ENCODE measurements around the gene PCCA. TPM values are rescaled to one million over a fixed set of nuclear protein-coding genes. Genes with fewer than 3 reads are reported as not detected.

The PCCA gene, protein sequence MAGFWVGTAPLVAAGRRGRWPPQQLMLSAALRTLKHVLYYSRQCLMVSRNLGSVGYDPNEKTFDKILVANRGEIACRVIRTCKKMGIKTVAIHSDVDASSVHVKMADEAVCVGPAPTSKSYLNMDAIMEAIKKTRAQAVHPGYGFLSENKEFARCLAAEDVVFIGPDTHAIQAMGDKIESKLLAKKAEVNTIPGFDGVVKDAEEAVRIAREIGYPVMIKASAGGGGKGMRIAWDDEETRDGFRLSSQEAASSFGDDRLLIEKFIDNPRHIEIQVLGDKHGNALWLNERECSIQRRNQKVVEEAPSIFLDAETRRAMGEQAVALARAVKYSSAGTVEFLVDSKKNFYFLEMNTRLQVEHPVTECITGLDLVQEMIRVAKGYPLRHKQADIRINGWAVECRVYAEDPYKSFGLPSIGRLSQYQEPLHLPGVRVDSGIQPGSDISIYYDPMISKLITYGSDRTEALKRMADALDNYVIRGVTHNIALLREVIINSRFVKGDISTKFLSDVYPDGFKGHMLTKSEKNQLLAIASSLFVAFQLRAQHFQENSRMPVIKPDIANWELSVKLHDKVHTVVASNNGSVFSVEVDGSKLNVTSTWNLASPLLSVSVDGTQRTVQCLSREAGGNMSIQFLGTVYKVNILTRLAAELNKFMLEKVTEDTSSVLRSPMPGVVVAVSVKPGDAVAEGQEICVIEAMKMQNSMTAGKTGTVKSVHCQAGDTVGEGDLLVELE
- 100 to 1,000 TPM in 3 of 5 donors, 10 to 100 TPM in 2; 76.4 to 140 (median 114) TPM for total RNA-seq
- polyA plus RNA-seq = 10 to 100 TPM; 31.4 to 42.6 (median 33.1) TPM
- long read RNA-seq, donor 1, partial matches to known transcripts = 0 of 5 reads
- long read RNA-seq, donor 1, other reads (novel, unspliced or antisense) = 0 of 5 reads
- long read RNA-seq, donor 2, partial matches to known transcripts = 30 of 32 reads
- long read RNA-seq, donor 2, other reads (novel, unspliced or antisense) = 0 of 32 reads
- long read RNA-seq, donor 3, partial matches to known transcripts = 6 of 9 reads
- long read RNA-seq, donor 3, other reads (novel, unspliced or antisense) = 0 of 9 reads
- long read RNA-seq, donor 4 = 0 reads
- long read RNA-seq, donor 5, partial matches to known transcripts = 6 of 9 reads
- long read RNA-seq, donor 5, other reads (novel, unspliced or antisense) = 0 of 9 reads
- long read RNA-seq, donor 6, partial matches to known transcripts = 6 of 12 reads
- long read RNA-seq, donor 6, other reads (novel, unspliced or antisense) = 0 of 12 reads
- long read RNA-seq, donor 7, partial matches to known transcripts = 11 of 14 reads
- long read RNA-seq, donor 7, other reads (novel, unspliced or antisense) = 0 of 14 reads
- long read RNA-seq, donor 8, partial matches to known transcripts = 10 of 11 reads
- long read RNA-seq, donor 8, other reads (novel, unspliced or antisense) = 0 of 11 reads
- long read RNA-seq, donor 9, partial matches to known transcripts = 15 of 17 reads
- long read RNA-seq, donor 9, other reads (novel, unspliced or antisense) = 0 of 17 reads
- long read RNA-seq, donor 10, partial matches to known transcripts = 5 of 5 reads
- long read RNA-seq, donor 10, other reads (novel, unspliced or antisense) = 0 of 5 reads

DNA sequence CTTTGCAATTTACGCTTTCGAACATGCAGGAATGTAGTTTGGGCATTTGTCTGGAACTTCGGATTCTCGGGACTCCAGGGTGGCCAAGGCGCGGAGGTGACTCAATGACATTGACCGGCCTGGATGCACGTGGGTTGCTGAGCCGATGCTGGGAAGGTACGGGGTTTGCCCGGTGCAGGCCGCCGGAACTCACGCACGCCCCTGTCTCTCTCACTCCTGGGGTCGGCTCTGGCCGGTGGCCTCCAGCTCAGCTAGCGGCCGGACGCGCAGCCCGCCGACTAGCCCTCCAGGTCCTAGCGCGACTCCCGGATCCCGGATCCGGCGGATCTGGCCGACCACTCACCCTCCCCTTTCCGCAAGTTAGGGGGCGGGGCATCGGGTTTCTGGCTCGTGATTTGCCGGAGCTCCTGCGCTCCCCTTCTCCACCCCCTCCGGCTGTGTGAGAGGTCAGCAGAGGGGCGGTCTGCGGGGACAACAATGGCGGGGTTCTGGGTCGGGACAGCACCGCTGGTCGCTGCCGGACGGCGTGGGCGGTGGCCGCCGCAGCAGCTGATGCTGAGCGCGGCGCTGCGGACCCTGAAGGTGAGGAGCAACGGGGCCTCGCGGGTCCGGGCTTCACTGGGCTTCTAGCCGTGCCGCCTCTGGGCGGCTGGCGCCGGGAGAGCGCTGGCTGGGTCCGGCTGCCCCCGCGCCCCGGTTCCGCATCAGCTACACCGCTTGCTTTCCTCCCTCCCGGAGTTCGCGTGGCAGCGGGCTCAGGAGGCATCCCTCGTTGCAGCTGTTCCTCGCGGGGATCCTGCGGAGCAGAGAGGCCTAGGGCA lies at the start of gene PCCA:
Gene PCCA, plus strand, starts transcription at position 450 of the 821 bp plus-strand sequence. Its CDS starts 28 bp downstream, at position 478.
- DNase-seq = peak; percentile 95 to 98
- whole genome bisulfite sequencing, 5 donors = 0 to 1% (median 1%) methylated on average over 13 to 77 of the region's 77 CpGs
- peak; percentile 60 to 91 (median 77) for TF ChIP-seq POLR2AphosphoS5 (IDR thresholded peaks at IDR 0.05)
- TF ChIP-seq, protein P1, sequence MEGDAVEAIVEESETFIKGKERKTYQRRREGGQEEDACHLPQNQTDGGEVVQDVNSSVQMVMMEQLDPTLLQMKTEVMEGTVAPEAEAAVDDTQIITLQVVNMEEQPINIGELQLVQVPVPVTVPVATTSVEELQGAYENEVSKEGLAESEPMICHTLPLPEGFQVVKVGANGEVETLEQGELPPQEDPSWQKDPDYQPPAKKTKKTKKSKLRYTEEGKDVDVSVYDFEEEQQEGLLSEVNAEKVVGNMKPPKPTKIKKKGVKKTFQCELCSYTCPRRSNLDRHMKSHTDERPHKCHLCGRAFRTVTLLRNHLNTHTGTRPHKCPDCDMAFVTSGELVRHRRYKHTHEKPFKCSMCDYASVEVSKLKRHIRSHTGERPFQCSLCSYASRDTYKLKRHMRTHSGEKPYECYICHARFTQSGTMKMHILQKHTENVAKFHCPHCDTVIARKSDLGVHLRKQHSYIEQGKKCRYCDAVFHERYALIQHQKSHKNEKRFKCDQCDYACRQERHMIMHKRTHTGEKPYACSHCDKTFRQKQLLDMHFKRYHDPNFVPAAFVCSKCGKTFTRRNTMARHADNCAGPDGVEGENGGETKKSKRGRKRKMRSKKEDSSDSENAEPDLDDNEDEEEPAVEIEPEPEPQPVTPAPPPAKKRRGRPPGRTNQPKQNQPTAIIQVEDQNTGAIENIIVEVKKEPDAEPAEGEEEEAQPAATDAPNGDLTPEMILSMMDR (IDR thresholded peaks at IDR 0.05) = no peak
- TF ChIP-seq POLR2A (IDR thresholded peaks at IDR 0.05) = peak in 2 of 4 donors; percentile 12 to 39
- Histone ChIP-seq H3K4me3 (peak within 1 kb of the TSS; percentile 77 to 94 (median 79)), H3K36me3 (peaks cover 0 to 9% (median 0%) of the 10 kb centered on the region in 4 donors), H3K27ac (peak within 1 kb of the TSS; percentile 86 to 92 (median 91)), H3K9me3 (no peaks in the 10 kb centered on the region), H3K4me1 (peaks cover 16 to 57% (median 47%) of the 10 kb centered on the region in 4 donors), H3K27me3 (no peaks in the 10 kb centered on the region)
- intact Hi-C loops (cut with DNase I; ENCODE audit: low total_unique reads) = no loop called here

DNA sequence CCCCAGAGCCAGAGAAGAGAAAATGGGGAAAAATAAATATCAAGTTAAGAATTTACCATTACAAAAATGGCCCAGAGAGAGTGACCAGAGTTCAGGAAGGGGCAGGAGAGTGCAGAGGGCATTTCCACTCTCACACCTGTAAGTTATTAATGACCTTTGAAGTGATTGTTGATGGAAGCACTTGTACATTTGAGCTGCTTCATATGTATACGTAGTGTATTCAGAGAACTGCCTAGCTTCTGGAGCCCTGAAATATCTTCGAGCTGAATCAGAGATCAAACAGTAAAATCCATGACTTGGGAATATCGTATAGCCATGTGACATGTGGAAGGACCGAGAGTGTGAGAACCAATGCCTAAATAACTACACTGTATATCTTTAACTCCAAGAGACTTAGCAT lies 49.2 kb upstream of the PCCA start:
- no peaks in the 10 kb centered on the region for H3K36me3 ChIP-seq
- peaks cover 0 to 8% (median 5%) of the 10 kb centered on the region in 4 donors for H3K4me1 ChIP-seq
- intact Hi-C loops (cut with DNase I; ENCODE audit: low total_unique reads) = no loop called here
- no peak overlapping the region for H3K4me3 ChIP-seq
- no peaks in the 10 kb centered on the region for H3K9me3 ChIP-seq
- WGBS, 5 donors = 26 to 35% (median 27%) methylated on average over 4 of the region's 4 CpGs
- H3K27ac ChIP-seq = no peak overlapping the region
- TF ChIP-seq, protein P1 (IDR thresholded peaks at IDR 0.05) = no peak
- TF ChIP-seq POLR2A (IDR thresholded peaks at IDR 0.05) (no peak), POLR2AphosphoS5 (IDR thresholded peaks at IDR 0.05) (no peak), EP300 (IDR thresholded peaks at IDR 0.05) (no peak)
- H3K27me3 ChIP-seq = no peaks in the 10 kb centered on the region
- DNase-seq = peak in 1 of 2 donors; percentile 8

DNA sequence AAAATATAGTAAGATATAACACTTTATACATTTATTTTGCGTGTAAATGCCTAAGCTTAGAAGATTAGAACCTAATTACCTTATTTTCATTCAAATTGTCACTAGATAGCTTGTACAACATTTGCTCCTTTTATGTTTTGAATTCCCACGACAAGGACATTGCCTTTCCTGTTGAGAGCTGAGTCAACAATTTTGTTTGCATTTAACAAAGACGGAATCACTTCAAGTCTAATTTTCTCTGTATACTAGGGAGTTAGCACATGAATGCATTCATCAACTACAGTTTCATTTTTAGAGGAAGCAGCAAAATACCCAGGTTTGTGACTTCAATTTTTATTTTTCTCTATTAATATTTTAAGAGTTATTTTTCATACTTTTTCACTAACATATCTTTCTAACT lies 48.7 kb upstream of the PCCA start:
- TF ChIP-seq EP300 (IDR thresholded peaks at IDR 0.05) (no peak), POLR2AphosphoS5 (IDR thresholded peaks at IDR 0.05) (no peak), POLR2A (IDR thresholded peaks at IDR 0.05) (no peak)
- TF ChIP-seq, protein P1 (IDR thresholded peaks at IDR 0.05) = no peak
- H3K4me3 ChIP-seq = no peak overlapping the region
- intact Hi-C loops (cut with DNase I; ENCODE audit: low total_unique reads) = no loop called here
- no peaks in the 10 kb centered on the region for H3K27me3 ChIP-seq
- no peaks in the 10 kb centered on the region for H3K36me3 ChIP-seq
- H3K4me1 ChIP-seq = peaks cover 0 to 8% (median 5%) of the 10 kb centered on the region in 4 donors
- H3K9me3 ChIP-seq = no peaks in the 10 kb centered on the region
- H3K27ac ChIP-seq = no peak overlapping the region
- peak in 1 of 2 donors; percentile 11 for DNase-seq
- WGBS, 5 donors = 11 to 26% (median 19%) methylated on average over 3 of the region's 3 CpGs
